GM21825 (cell line): ENCODE results near the gene INPP5B.
"Not testable (repeated sequence)": the region's sequence is repeated elsewhere in the genome, so short reads cannot be mapped to it uniquely, and the experiment has no call there.

Experiments used
- ATAC-seq: cut with Tn5 transposase; IDR thresholded peaks from one replicate; pipeline ENCODE4 v1.9.1; 2021; ENCODE audit warnings: mild to moderate bottlenecking, moderate library complexity; ENCODE audit not compliant: unreplicated experiment

The INPP5B gene

DNA sequence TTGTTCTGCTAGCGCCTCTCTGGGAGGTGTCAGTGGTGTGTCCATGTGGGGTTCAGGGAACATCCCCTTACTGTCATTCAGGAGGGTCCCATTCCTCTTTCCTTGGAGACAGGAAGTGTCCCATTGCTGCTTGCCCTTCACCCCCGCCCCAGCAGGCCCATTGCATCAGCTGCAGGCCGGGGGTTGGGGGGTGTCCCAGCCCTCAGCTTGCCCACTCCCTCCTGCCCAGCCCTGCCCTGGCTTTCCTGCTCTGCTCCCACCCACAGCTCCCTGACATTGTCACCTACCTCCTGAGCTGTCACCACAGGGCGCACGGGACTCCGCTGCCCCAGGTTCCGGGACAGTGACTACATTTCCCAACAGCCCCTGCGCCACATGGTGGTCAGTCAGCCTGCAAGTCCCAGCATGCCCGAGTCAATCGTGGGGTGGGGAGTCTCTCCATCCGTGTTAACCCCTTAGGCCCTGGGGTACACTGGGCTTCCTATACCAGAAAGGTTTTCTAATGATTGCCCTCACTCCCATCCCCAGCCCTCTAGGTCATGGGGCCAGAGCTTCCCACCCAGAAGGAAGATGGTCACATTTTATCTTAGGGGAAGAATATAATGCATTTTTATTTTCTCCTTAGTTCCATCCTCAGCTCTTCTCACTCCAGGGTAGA lies at the start of gene INPP5B:
INPP5B (minus strand) TSS at position 351 of the 658 bp plus-strand sequence. CDS start 745 bp downstream, outside the sequence.
- ATAC-seq: peak; percentile 76

DNA sequence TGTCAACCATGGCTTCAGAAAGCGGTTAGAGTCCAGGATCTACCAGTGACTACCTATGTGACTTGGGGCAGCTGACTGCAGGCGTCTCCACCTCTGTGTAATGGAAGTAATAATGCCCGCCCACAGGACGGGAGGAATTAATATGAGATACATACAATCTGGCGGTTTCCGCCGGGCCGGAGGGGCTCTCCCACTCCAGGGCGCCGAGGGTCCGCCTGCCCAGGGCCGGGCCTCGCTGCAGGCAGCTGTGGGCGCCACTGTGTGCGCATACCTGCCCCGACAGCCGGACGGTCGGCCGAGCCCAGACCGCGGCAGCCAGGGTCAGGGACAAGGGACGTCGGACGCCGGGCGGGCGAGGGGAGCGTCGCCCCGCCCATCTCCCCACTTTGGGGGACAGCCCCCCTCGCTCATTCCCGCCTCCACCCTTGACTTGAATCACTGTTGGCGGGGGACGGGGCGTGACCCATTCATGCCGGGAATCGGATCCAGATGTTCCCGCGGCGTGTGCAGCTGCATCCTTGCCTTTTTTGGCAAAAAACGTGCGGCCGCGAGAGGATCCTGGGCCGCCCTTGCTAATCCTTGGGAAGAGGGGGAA lies 49.0 kb upstream of the INPP5B start:
- ATAC-seq: no peak

DNA sequence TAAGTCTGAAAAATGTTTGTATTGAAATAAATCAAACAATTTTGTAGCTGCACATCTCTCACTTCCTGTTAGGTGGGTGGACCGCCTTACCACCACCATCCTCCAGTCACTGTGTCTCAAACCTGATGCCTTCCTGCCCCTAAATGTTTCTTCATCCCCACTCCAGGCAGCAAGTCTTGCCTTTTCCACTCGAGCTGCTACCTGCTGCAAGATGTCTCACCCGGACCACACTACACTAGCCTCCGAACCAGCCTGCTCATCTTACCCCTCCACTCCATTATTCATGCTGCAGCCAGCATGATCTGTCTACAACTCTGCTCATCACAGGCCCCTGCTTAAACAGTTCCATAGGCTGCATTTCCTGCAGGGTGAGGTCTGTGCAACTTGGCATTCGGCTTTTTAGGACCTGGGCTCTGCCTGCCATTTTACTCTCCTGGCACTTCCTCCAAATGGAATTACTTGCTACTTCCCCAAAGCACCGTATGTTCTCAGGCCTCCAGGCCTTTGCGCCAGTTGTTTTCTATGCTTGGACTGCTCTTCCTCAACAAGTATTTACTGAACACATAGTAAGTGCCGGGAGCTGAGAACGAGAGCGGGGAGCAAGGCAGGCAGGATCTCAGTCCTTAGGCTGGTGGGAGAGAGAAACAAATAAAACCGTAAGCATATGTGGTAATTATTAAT lies 48.2 kb upstream of the INPP5B start:
- no peak for ATAC-seq

DNA sequence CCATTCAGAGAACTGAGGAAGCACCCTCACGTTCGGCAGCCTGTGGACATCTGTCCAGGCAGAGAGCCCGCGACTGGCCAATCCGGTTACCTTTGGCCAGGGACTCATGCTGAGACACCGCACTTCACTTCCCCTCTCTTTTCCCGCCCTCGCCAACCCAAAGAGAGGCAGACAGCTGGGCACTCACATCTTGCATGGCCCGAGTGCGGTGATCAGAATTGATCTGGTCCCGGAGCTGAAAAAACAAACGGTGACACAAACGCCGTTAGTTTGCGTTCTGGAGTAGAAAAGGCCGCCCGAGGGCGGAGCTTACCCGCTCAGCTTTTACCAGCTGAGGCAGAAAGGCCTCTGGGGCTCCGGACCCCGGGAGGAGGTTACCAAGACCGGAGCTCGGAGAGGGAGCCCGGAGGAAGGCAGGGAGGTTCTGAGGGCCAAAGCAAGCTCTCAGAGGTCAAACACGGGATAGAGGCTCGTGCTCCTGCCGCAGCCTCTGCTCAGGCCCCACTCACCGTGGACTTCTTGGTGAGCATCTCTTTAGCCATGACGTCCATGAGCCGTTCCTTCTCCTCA lies 42.6 kb upstream of the INPP5B start:
- ATAC-seq: peak; percentile 32

GRCh38 chr1:37987679-37988078 lies 40.8 kb upstream of the INPP5B start:
- ATAC-seq: no peak

DNA sequence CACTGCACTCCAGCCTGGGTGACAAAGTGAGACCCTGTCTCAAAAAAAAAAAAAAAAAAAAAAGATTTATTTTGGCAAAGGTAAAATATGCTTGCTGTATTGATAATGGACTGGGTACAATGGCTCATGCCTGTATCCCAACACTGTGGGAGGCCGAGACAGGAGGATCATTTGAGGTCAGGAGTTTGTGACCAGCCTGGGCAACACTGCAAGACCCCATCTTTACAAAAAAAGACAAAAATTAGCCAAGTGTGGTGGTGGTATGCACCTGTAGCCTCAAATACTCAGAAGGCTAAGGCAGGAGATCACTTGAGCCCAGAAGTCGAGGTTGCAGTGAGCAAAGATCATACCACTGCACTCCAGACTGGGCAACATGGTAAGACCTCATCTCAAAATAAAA lies 36.7 kb upstream of the INPP5B start:
- ATAC-seq: no peak

DNA sequence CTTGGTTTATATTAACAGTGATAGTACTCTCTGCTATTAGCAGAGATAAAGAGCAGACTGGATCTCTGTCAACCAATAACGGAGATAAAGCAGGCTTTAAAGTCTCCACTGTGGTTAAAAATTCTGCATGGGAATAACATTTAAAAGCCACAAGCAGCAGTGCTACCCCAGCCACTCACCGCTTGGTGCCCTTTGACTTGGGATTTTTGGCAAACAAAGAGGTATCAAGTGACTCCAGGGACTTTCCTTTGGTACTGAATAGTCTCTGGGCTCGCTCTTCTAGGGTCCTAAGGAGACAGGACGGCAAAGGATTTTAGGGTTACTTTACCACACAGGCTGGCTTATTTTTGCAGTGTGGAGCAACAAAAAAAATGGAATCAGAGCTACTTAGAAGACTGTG lies 31.7 kb upstream of the INPP5B start:
- no peak for ATAC-seq

- not testable (repeated sequence) for ATAC-seq
These were observed 28.2 kb upstream of the INPP5B start for GRCh38 chr1:37975083-37975482.

GRCh38 chr1:37974567-37974966 lies 27.7 kb upstream of the INPP5B start:
- no peak for ATAC-seq

- ATAC-seq: not testable (repeated sequence)
These were observed 26.8 kb upstream of the INPP5B start for GRCh38 chr1:37973684-37974083.

DNA sequence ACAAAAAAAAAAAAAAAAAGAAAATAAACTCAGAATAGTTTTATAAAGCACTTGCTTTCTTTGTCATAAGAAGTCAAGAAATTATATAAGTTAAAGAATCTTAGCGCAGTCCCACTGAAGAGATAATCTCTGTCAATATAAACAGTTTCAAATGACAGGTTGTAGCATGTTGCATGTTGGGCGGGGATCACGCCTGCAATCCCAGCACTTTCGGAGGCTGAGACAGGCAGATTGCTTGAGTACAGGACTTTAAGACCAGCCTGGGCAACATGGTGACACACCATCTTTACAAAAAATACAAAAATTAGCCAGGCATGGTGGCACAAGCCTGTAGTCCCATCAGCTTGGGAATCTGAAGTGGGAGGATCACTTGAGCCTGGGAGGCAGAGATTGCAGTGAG lies 18.4 kb upstream of the INPP5B start:
- no peak for ATAC-seq

DNA sequence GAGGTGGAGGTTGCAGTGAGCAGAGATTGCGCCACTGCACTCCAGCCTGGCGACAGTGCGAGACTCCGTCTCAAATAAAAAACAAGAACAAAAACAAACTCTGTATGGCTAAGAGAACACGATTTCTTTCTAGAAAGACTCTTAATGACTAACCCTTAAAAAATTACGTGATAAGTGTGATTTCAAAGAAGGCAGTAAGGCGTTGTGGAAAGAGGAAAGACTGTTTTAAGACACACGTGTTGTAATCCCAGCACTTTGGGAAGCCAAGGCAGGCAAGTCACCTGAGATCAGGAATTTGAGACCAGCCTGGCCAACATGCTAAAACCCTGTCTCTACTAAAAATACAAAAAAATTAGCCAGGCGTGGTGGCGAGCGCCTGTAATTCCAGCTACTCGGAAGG lies 17.3 kb upstream of the INPP5B start:
- ATAC-seq: not testable (repeated sequence)

- ATAC-seq: no peak
These were observed 11.8 kb upstream of the INPP5B start for GRCh38 chr1:37958690-37959089.

DNA sequence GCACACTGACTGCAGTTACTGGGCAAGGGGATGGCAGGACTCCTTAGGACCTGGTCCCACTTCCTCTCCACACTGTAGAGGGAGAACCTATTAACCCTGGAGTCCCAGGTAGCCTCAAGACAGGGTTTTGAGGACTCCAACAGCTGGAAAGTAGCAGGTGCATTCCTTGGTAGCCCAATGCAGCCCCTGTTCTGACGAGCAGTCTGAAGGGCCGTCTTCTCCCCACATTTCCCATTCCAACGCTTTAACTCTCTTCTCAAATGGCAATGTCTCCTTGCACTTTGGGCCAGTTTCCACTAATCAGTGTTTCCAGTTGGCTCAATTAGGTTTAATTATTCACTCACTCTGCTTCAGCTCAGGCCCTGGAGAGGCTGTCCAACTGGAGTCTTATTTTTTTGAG lies 8.8 kb upstream of the INPP5B start:
- ATAC-seq: no peak

- no peak for ATAC-seq
These were observed 7.6 kb upstream of the INPP5B start for GRCh38 chr1:37954316-37954971.

DNA sequence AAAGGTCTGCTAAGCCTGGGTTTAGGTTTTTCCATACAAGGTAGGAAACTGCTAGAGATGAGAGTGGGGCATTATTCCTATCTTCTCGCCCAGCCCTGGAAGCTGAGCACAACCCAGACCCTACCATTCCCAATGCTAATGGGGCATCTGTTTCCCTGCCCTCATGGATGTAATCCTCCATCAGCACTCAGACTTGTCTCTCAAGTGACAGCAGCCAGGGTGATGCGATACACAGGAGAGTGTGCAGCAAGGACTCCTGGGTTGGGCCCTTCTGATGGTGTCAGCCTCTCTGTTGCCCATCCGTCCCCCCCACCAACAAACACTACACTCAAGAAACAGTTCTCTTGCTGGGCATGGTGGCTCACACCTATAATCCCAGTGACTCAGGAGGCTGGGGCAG lies 5.9 kb upstream of the INPP5B start:
- ATAC-seq: no peak

DNA sequence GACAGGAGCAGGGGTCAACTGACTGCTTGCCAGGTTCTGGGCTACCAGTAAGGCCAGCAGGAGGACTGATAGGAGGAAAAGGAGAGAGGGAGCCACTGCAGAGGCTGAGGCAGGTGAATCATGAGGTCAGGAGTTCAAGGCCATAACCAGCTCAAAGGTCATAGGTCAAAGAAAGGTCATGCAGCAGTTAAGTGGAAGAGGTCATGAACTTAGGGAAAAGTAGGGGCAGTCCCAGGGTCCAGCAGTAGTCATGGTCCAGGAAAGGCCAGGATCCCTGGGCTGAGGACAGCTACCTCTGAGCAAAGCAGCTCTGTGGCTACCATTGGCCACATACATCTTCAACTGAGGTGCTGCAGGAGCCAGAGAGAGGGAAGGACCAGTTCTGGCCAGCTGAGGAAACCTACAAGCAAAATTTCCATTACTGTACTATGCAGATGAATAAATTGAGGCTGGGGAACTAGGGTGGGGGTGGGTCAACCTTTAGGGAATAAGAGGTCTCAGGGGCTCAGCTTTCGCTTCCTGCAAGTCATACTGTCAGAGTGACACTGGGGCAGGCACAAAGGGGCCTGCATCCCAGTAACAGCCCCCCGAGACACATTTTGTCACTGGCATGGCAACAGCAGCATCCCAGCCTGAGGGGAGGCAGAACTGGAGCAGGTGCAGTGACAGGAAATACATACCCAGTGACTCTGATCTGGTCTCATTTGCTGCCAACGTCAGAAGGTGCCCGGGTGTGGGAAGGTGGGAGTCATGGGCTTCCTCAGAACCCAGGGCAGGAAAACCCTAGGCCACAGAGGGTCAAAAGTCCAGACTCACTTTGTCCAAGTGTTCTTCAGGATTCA lies 5.2 kb upstream of the INPP5B start:
- no peak for ATAC-seq

GRCh38 chr1:37951041-37951782 lies 4.4 kb upstream of the INPP5B start:
- no peak for ATAC-seq

GRCh38 chr1:37949524-37950152 lies 2.8 kb upstream of the INPP5B start:
- ATAC-seq: no peak
